MM.1S (cell line): ENCODE results near the gene ARL15.

Experiments
- CTCF ChIP-seq: fragments of 300-600 bp; sonication (generic); IDR thresholded peaks from 2 replicates; pipeline ENCODE4 v1.5.1; 2016; ENCODE audit warnings: antibody characterized with exemption, low read length, mixed read lengths
- EZH2 ChIP-seq: fragments of 300-600 bp; sonication (generic); optimal IDR thresholded peaks from 2 replicates; pipeline ENCODE3; 2017; ENCODE audit warnings: low read depth, mild to moderate bottlenecking, antibody characterized with exemption, low read length, mixed read lengths
- EZH2phosphoT487 ChIP-seq: fragments of 300-600 bp; sonication (generic); IDR thresholded peaks from 2 replicates; pipeline ENCODE4 v1.6.1; 2018; ENCODE audit warnings: antibody characterized with exemption, low read length

DNA sequence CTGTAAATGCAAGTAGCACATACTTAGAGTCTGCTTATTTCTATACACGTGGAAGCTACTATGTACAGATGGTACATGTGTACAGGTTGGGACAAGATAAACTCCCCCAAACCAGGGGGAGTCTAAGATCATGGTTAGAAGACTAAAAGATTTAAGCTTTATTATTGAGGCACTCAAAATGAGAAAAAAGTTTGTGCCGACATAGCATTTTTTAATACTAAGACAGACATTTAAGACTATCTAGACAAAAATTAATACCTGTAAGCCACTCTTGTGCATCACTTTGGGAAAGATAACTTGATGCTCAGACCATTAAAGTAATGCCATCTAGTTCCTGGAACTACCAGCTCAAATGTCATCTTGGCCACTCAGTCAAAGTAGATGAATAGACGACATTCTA lies 279.4 kb downstream of the ARL15 start:
- TF ChIP-seq CTCF (no peak), EZH2 (no peak), EZH2phosphoT487 (no peak)
